H9 (cell line): Measurements from ENCODE around the gene LRRTM1. TPM values are rescaled to one million over a fixed set of nuclear protein-coding genes. Genes with fewer than 3 reads are reported as not detected.

Source experiments
- DNase-seq: peaks from one replicate; pipeline ENCODE4 v3.0.0-alpha.2; 2017
- H2AFZ ChIP-seq: one replicate; pipeline ENCODE4 v1.6.1; 2013; ENCODE audit warnings: mild to moderate bottlenecking, low read length, control low read depth, moderate library complexity
- H2AK5ac ChIP-seq: 2 replicates; pipeline ENCODE4 v1.6.1; 2013; ENCODE audit warnings: low read length, control low read depth, mixed read lengths; ENCODE audit not compliant: insufficient read length
- H2BK120ac ChIP-seq: one replicate; pipeline ENCODE4 v1.6.1; 2013; ENCODE audit warnings: low read depth, mild to moderate bottlenecking, low read length, control low read depth, inconsistent platforms; ENCODE audit not compliant: poor library complexity, severe bottlenecking
- H2BK12ac ChIP-seq: 2 replicates; pipeline ENCODE4 v1.6.1; 2013; ENCODE audit warnings: low read length, control low read depth, mixed read lengths, low read depth; ENCODE audit not compliant: insufficient read length
- H2BK15ac ChIP-seq: 2 replicates; pipeline ENCODE4 v1.6.1; 2013; ENCODE audit warnings: low read depth, low read length, control low read depth
- H2BK20ac ChIP-seq: one replicate; pipeline ENCODE4 v1.6.1; 2013; ENCODE audit warnings: low read depth, mild to moderate bottlenecking, low read length, control low read depth, inconsistent platforms; ENCODE audit not compliant: poor library complexity, severe bottlenecking
- H2BK5ac ChIP-seq: 2 replicates; pipeline ENCODE4 v1.6.1; 2013; ENCODE audit warnings: low read length, control low read depth, mixed read lengths; ENCODE audit not compliant: insufficient read length
- H3K14ac ChIP-seq: 2 replicates; pipeline ENCODE4 v1.6.1; 2013; ENCODE audit warnings: low read length, control low read depth; ENCODE audit not compliant: insufficient read depth
- H3K18ac ChIP-seq: 2 replicates; pipeline ENCODE4 v1.6.1; 2013; ENCODE audit warnings: low read depth, mild to moderate bottlenecking, mixed read lengths, low read length, control low read depth; ENCODE audit not compliant: insufficient read length
- H3K23ac ChIP-seq: 2 replicates; pipeline ENCODE4 v1.6.1; 2013; ENCODE audit warnings: low read length, control low read depth, mixed read lengths, low read depth; ENCODE audit not compliant: insufficient read length
- H3K23me2 ChIP-seq: 2 replicates; pipeline ENCODE4 v1.6.1; 2013; ENCODE audit warnings: low read depth, mild to moderate bottlenecking, mixed read lengths, low read length, control low read depth; ENCODE audit not compliant: insufficient read length, poor library complexity, severe bottlenecking
- H3K27ac ChIP-seq: 2 replicates; pipeline ENCODE4 v1.5.1; 2013; ENCODE audit warnings: low read length, control low read depth, mixed read lengths, low read depth; ENCODE audit not compliant: insufficient read length
- H3K27me3 ChIP-seq: 2 replicates; pipeline ENCODE4 v1.6.1; 2013; ENCODE audit warnings: low read length, control low read depth, inconsistent platforms; ENCODE audit not compliant: insufficient read depth
- H3K4ac ChIP-seq: 2 replicates; pipeline ENCODE4 v1.6.1; 2013; ENCODE audit warnings: low read depth, mild to moderate bottlenecking, control low read depth, inconsistent platforms, low read length, moderate library complexity
- H3K4me1 ChIP-seq: 2 replicates; pipeline ENCODE4 v1.6.1; 2013; ENCODE audit warnings: low read length, control low read depth, inconsistent platforms; ENCODE audit not compliant: insufficient read depth
- H3K4me2 ChIP-seq: 2 replicates; pipeline ENCODE4 v1.6.1; 2013; ENCODE audit warnings: low read length, control low read depth, mixed read lengths; ENCODE audit not compliant: insufficient read length, insufficient read depth
- H3K56ac ChIP-seq: 2 replicates; pipeline ENCODE4 v1.6.1; 2013; ENCODE audit warnings: low read depth, mild to moderate bottlenecking, mixed read lengths, low read length, control low read depth; ENCODE audit not compliant: insufficient read length
- H3K79me1 ChIP-seq: 2 replicates; pipeline ENCODE4 v1.6.1; 2013; ENCODE audit warnings: low read depth, mild to moderate bottlenecking, moderate library complexity, low read length, control low read depth, inconsistent platforms; ENCODE audit not compliant: insufficient read depth, poor library complexity, severe bottlenecking
- H3K79me2 ChIP-seq: 2 replicates; pipeline ENCODE4 v1.6.1; 2013; ENCODE audit warnings: low read length, control low read depth, inconsistent platforms; ENCODE audit not compliant: insufficient read depth
- H3K9ac ChIP-seq: 2 replicates; pipeline ENCODE4 v1.6.1; 2013; ENCODE audit warnings: low read length, control low read depth, mixed read lengths; ENCODE audit not compliant: insufficient read length; ENCODE audit errors: extremely low read depth
- H3K9me3 ChIP-seq: one replicate; pipeline ENCODE4 v1.6.1; 2013; ENCODE audit warnings: low read depth, low read length, inconsistent platforms; ENCODE audit not compliant: control insufficient read depth
- H3T11ph ChIP-seq: one replicate; pipeline ENCODE4 v1.6.1; 2013; ENCODE audit warnings: mild to moderate bottlenecking, low read length, control low read depth, inconsistent platforms
- H4K20me1 ChIP-seq: one replicate; pipeline ENCODE4 v1.6.1; 2013; ENCODE audit not compliant: control insufficient read depth, insufficient read length, insufficient read depth
- H4K5ac ChIP-seq: 2 replicates; pipeline ENCODE4 v1.6.1; 2013; ENCODE audit warnings: low read depth, mild to moderate bottlenecking, mixed read lengths, low read length, control low read depth; ENCODE audit not compliant: insufficient read length
- H4K8ac ChIP-seq: replicated peaks from 2 replicates; pipeline ENCODE4 v1.6.1; 2013; ENCODE audit warnings: low read length, control low read depth, mixed read lengths, low read depth; ENCODE audit not compliant: insufficient read length
- H4K91ac ChIP-seq: 2 replicates; pipeline ENCODE4 v1.6.1; 2013; ENCODE audit warnings: low read depth, mild to moderate bottlenecking, moderate library complexity, mixed read lengths, low read length, control low read depth; ENCODE audit not compliant: insufficient read length
- H3K27ac Mint-ChIP-seq, 3 experiments: 2 replicates in 2 of 3; 3 replicates in 1 of 3; pipeline ENCODE4 v1.8.0; 2020 to 2021; ENCODE audit warnings: mixed read lengths in 3 of 3, mild to moderate bottlenecking in 1 of 3, moderate library complexity in 1 of 3
- H3K27me3 Mint-ChIP-seq: 2 replicates; pipeline ENCODE4 v1.8.0; 2021; ENCODE audit warnings: low read depth, mild to moderate bottlenecking, moderate library complexity, mixed read lengths
- H3K36me3 Mint-ChIP-seq, 3 experiments: 2 replicates in 2 of 3; 3 replicates in 1 of 3; pipeline ENCODE4 v1.8.0; 2020 to 2021; ENCODE audit warnings: low read depth in 3 of 3, mixed read lengths in 3 of 3; ENCODE audit not compliant: insufficient read depth in 1 of 3
- H3K4me1 Mint-ChIP-seq, 2 experiments: 2 replicates each; pipeline ENCODE4 v1.8.0; 2020; ENCODE audit warnings: mixed read lengths in 2 of 2
- H3K4me3 Mint-ChIP-seq, 2 experiments: 2 replicates in 1 of 2; 3 replicates in 1 of 2; pipeline ENCODE4 v1.8.0; 2020 to 2021; ENCODE audit warnings: mild to moderate bottlenecking in 2 of 2, mixed read lengths in 2 of 2, moderate library complexity in 1 of 2
- H3K9me3 Mint-ChIP-seq, 2 experiments: 2 replicates in 1 of 2; 3 replicates in 1 of 2; pipeline ENCODE4 v1.8.0; 2020; ENCODE audit warnings: mild to moderate bottlenecking in 2 of 2, mixed read lengths in 2 of 2, moderate library complexity in 1 of 2
- WGBS: extraction: QIAGEN DNeasy Blood & Tissue Kit; methylation state at CpG from one replicate; pipeline ENCODE4 v1.1.7; 2013; ENCODE audit warnings: missing lambda C conversion rate, low lambda C conversion rate, mixed read lengths; ENCODE audit not compliant: insufficient read length; ENCODE audit errors: extremely low coverage; 5-methylcytosine and 5-hydroxymethylcytosine counted together
- total RNA-seq: library from RNA; stranded (reverse); gene quantifications from 2 replicates; pipeline ENCODE4 v1.2.1, GENCODE V29; 2021
- TF ChIP-seq, protein P1 (sequence below): fragments of 200-600 bp; sonication (generic); conservative IDR thresholded peaks from 3 replicates; pipeline ENCODE4 v1.8.0; 2021; ENCODE audit warnings: antibody characterized with exemption, mild to moderate bottlenecking

Gene LRRTM1
- total RNA-seq, 1 experiment from 2014 or later = 1.2 TPM

- no peaks in the 10 kb centered on the region for H3K9me3 ChIP-seq
Measured at GRCh38 chr2:80322958-80323357, 18.4 kb upstream of the LRRTM1 start.

More at GRCh38 chr2:80322958-80323357, 18.4 kb upstream of the LRRTM1 start:
- Histone ChIP-seq H3K27ac (no peak overlapping the region), H3K79me2 (no peaks in the 10 kb centered on the region), H2BK5ac (no peak overlapping the region), H3K4ac (no peak overlapping the region), H3T11ph (no peak overlapping the region), H2AK5ac (no peak overlapping the region), H3K23me2 (no peaks in the 10 kb centered on the region), H3K79me1 (no peaks in the 10 kb centered on the region), H3K9ac (no peak overlapping the region), H2BK12ac (no peak overlapping the region), H3K23ac (no peak overlapping the region), H3K4me2 (peak overlapping the region; percentile 41), H2AFZ (no peak overlapping the region), H2BK120ac (no peak overlapping the region), H4K5ac (no peak overlapping the region), H4K8ac (no peak overlapping the region), H4K20me1 (no peaks in the 10 kb centered on the region), H3K27me3 (no peaks in the 10 kb centered on the region; the same call in 1 of the 2 replicates), H4K91ac (no peak overlapping the region), H2BK15ac (no peak overlapping the region), H3K18ac (no peak overlapping the region), H3K4me1 (peaks cover 7% of the 10 kb centered on the region; the same call in 1 of the 2 replicates), H3K56ac (no peak overlapping the region), H2BK20ac (no peak overlapping the region), H3K14ac (no peak overlapping the region)
- H3K4me3 Mint-ChIP-seq = no peak overlapping the region; a peak in 1 of 5 replicates
- peaks cover 10% of the 10 kb centered on the region for H3K27me3 Mint-ChIP-seq
- no peak for DNase-seq
- H3K9me3 Mint-ChIP-seq = no peaks in the 10 kb centered on the region
- no peak overlapping the region; a peak in 1 of 7 replicates for H3K27ac Mint-ChIP-seq
- H3K4me1 Mint-ChIP-seq = peaks cover 15 to 33% of the 10 kb centered on the region in 2 experiments
- TF ChIP-seq, protein P1, sequence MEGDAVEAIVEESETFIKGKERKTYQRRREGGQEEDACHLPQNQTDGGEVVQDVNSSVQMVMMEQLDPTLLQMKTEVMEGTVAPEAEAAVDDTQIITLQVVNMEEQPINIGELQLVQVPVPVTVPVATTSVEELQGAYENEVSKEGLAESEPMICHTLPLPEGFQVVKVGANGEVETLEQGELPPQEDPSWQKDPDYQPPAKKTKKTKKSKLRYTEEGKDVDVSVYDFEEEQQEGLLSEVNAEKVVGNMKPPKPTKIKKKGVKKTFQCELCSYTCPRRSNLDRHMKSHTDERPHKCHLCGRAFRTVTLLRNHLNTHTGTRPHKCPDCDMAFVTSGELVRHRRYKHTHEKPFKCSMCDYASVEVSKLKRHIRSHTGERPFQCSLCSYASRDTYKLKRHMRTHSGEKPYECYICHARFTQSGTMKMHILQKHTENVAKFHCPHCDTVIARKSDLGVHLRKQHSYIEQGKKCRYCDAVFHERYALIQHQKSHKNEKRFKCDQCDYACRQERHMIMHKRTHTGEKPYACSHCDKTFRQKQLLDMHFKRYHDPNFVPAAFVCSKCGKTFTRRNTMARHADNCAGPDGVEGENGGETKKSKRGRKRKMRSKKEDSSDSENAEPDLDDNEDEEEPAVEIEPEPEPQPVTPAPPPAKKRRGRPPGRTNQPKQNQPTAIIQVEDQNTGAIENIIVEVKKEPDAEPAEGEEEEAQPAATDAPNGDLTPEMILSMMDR = no peak
- H3K36me3 Mint-ChIP-seq = no peaks in the 10 kb centered on the region
- no CpG with 5 or more reads among the region's 14 CpGs for WGBS
